Ishikawa (cell line): ENCODE data around the gene PHF3.

ENCODE experiments used
- CEBPB ChIP-seq: IDR thresholded peaks from 2 replicates; pipeline ENCODE4 v1.6.1; 2012
- CREB1 ChIP-seq: IDR thresholded peaks from 2 replicates; pipeline ENCODE4 v1.6.1; 2012; ENCODE audit warnings: low read depth
- EGR1 ChIP-seq: IDR thresholded peaks from 2 replicates; pipeline ENCODE4 v1.6.1; 2012
- EP300 ChIP-seq: IDR thresholded peaks from 2 replicates; pipeline ENCODE4 v1.6.1; 2012; ENCODE audit warnings: borderline replicate concordance
- FOXM1 ChIP-seq: IDR thresholded peaks from 2 replicates; pipeline ENCODE4 v1.6.1; 2012; ENCODE audit warnings: low read depth, borderline replicate concordance
- NFIC ChIP-seq: IDR thresholded peaks from 2 replicates; pipeline ENCODE4 v1.6.1; 2012
- RAD21 ChIP-seq: IDR thresholded peaks from 2 replicates; pipeline ENCODE4 v1.6.1; 2012; ENCODE audit warnings: low read depth
- TAF1 ChIP-seq: IDR thresholded peaks from 2 replicates; pipeline ENCODE4 v1.6.1; 2012; ENCODE audit warnings: low read depth, mild to moderate bottlenecking
- TCF12 ChIP-seq: IDR thresholded peaks from 2 replicates; pipeline ENCODE4 v1.6.1; 2012; ENCODE audit warnings: low read depth
- TEAD4 ChIP-seq: IDR thresholded peaks from 2 replicates; pipeline ENCODE4 v1.6.1; 2012
- YY1 ChIP-seq: IDR thresholded peaks from 2 replicates; pipeline ENCODE4 v1.6.1; 2012; ENCODE audit warnings: low read depth
- ZBTB7A ChIP-seq: IDR thresholded peaks from 2 replicates; pipeline ENCODE4 v1.6.1; 2012; ENCODE audit warnings: low read depth
- TF ChIP-seq, protein P1 (sequence below): IDR thresholded peaks from 2 replicates; pipeline ENCODE4 v1.6.1; 2012; ENCODE audit warnings: low read depth, mild to moderate bottlenecking
- TF ChIP-seq, protein P2 (sequence below): IDR thresholded peaks from 2 replicates; pipeline ENCODE4 v1.6.1; 2012
- TF ChIP-seq, protein P3 (sequence below): IDR thresholded peaks from 2 replicates; pipeline ENCODE4 v1.6.1; 2012

PHF3 gene

DNA sequence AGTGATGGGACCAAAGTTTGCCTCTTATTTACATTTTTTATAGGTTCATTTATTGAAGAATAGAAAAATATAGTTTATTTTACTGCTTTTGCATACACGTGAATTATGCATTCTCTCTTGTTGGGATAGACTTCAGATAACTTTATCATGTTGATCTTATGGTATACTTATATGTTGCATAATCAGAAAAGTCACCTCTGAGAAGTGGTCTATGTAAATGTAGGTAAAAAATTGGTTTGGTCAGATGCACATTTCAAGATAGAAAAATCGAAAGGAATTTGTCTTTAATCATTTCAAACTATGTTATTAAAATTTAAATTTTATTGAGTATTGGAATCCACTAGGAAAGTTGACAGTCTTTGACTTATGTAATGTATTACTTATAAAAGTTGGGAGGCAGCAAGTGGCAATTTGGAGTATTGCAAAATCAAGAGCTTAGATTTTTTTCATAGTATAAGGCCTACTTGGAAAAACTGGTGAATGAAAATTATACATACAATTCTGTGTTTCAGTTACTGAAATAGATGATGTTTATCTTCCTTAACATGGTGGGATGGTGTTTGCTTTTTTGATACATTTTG lies 2.4 kb downstream of the PHF3 start:
- TF ChIP-seq TCF12 (no peak), CREB1 (no peak), CEBPB (no peak), TEAD4 (no peak), EP300 (no peak), ZBTB7A (no peak), YY1 (no peak), RAD21 (no peak), TAF1 (no peak)

- TF ChIP-seq, protein P1, sequence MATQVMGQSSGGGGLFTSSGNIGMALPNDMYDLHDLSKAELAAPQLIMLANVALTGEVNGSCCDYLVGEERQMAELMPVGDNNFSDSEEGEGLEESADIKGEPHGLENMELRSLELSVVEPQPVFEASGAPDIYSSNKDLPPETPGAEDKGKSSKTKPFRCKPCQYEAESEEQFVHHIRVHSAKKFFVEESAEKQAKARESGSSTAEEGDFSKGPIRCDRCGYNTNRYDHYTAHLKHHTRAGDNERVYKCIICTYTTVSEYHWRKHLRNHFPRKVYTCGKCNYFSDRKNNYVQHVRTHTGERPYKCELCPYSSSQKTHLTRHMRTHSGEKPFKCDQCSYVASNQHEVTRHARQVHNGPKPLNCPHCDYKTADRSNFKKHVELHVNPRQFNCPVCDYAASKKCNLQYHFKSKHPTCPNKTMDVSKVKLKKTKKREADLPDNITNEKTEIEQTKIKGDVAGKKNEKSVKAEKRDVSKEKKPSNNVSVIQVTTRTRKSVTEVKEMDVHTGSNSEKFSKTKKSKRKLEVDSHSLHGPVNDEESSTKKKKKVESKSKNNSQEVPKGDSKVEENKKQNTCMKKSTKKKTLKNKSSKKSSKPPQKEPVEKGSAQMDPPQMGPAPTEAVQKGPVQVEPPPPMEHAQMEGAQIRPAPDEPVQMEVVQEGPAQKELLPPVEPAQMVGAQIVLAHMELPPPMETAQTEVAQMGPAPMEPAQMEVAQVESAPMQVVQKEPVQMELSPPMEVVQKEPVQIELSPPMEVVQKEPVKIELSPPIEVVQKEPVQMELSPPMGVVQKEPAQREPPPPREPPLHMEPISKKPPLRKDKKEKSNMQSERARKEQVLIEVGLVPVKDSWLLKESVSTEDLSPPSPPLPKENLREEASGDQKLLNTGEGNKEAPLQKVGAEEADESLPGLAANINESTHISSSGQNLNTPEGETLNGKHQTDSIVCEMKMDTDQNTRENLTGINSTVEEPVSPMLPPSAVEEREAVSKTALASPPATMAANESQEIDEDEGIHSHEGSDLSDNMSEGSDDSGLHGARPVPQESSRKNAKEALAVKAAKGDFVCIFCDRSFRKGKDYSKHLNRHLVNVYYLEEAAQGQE: no peak
- TF ChIP-seq CREB1 (no peak), RAD21 (no peak), ZBTB7A (no peak), TCF12 (no peak), TAF1 (no peak), YY1 (no peak), NFIC (no peak), FOXM1 (no peak), TEAD4 (no peak), CEBPB (no peak)
- TF ChIP-seq, protein P2, sequence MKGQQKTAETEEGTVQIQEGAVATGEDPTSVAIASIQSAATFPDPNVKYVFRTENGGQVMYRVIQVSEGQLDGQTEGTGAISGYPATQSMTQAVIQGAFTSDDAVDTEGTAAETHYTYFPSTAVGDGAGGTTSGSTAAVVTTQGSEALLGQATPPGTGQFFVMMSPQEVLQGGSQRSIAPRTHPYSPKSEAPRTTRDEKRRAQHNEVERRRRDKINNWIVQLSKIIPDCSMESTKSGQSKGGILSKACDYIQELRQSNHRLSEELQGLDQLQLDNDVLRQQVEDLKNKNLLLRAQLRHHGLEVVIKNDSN: no peak
Measured at GRCh38 chr6:63640062-63640461, 4.5 kb downstream of the PHF3 start.

DNA sequence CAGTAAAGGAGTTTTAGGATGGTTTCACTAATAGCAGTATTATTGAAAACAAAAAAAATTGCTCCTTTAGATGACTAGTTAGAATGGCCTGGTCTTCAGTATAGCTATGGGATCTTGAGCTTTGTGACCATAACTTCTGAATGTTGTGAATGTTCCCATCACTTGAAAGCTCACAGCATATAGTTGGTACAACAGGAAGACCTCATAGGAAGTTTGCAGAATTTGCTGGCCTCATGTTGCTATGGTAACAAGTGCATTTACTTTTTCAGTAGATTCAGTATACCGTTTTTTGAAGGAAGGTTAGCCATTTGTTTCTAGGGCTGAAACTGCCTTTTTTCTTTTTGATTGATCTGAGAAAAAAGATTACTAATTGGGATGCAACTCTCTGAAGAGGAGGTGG lies 8.3 kb downstream of the PHF3 start:
- TF ChIP-seq EGR1 (no peak), TEAD4 (no peak), TAF1 (no peak), ZBTB7A (no peak), YY1 (no peak), EP300 (no peak), CREB1 (no peak), FOXM1 (no peak), CEBPB (no peak), RAD21 (no peak), TCF12 (no peak), NFIC (no peak)
- TF ChIP-seq, protein P3, sequence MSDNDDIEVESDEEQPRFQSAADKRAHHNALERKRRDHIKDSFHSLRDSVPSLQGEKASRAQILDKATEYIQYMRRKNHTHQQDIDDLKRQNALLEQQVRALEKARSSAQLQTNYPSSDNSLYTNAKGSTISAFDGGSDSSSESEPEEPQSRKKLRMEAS: no peak
- TF ChIP-seq, protein P1: no peak
- TF ChIP-seq, protein P2: no peak

DNA sequence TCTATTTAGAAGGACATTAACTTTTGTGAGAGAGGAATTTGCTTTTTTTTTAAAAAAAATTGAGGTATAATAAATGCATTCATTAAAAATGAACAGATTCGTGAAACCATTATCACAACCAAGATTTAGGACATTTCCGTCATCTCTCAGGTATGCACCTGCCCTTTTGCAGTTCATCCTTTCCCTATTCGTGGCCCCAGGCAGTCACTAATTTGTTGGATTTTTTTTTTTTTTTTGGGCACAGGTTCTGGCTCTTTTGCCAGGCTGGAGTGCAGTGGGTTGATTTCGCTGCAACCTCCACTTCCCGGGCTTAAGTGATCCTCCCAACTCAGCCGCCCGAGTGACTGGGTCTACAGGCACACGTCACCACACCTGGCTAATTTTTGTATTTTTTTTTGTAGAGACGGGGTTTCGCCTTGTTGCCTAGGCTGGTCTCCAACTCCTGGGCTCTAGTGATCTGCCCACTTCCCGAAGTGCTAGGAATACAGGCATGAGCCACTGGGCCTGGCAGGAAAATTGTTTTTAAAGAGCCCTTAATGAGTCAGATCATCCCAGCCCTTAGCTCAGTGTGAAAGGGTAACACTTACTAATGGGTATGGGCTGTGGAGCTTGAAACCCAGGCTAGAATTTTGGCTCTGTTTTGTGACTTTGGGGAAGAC lies 9.2 kb downstream of the PHF3 start:
- TF ChIP-seq, protein P1: no peak
- no peak for TF ChIP-seq ZBTB7A
- TF ChIP-seq EP300: no peak
- TF ChIP-seq TAF1: no peak
- no peak for TF ChIP-seq TEAD4
- TF ChIP-seq RAD21: no peak
- TF ChIP-seq EGR1: no peak
- TF ChIP-seq FOXM1: no peak
- TF ChIP-seq, protein P3: no peak
- TF ChIP-seq TCF12: no peak
- no peak for TF ChIP-seq YY1
- TF ChIP-seq, protein P2: no peak
- TF ChIP-seq CEBPB: no peak
- TF ChIP-seq CREB1: no peak
- no peak for TF ChIP-seq NFIC
